Measurements from ENCODE around the gene CYP4F11.

GRCh38 chr19:15869873-15870272 lies 64.5 kb downstream of the CYP4F11 start:
- TF ChIP-seq POLR2A (IDR thresholded peaks at IDR 0.05; ENCODE audit: low read depth, low read length), result no peak
- no peak for TF ChIP-seq POLR2AphosphoS5 (IDR thresholded peaks at IDR 0.05; ENCODE audit: low read depth, low read length)
- no peak for TF ChIP-seq TAF1 (IDR thresholded peaks at IDR 0.05; ENCODE audit: low read depth, low read length)
- TF ChIP-seq SPI1 (IDR thresholded peaks at IDR 0.05; ENCODE audit: low read depth, low read length), result no peak
- no peak for TF ChIP-seq POU2F2 (IDR thresholded peaks at IDR 0.05; ENCODE audit: low read depth, low read length)
